Mucosa of descending colon (tissue), 3 donors: ENCODE data around the gene COL4A2. TPM values are rescaled to one million over a fixed set of nuclear protein-coding genes. Genes with fewer than 3 reads are reported as not detected.

Source experiments
- ATAC-seq: fragments of 200-7000 bp; cut with Tn5 transposase; one replicate; pipeline ENCODE4 v1.9.1; 2020; ENCODE audit warnings: mild to moderate bottlenecking, moderate library complexity
- DNase-seq, 3 donors: peaks; one replicate each; pipeline ENCODE4 v3.0.0-alpha.2; 2020
- H3K36me3 ChIP-seq: fragments of 200-600 bp; one replicate; pipeline ENCODE4 v1.8.0; 2021; ENCODE audit warnings: low read depth, mild to moderate bottlenecking
- H3K4me1 ChIP-seq: fragments of 200-600 bp; one replicate; pipeline ENCODE4 v1.8.0; 2021; ENCODE audit warnings: low read depth, mild to moderate bottlenecking
- H3K4me3 ChIP-seq: fragments of 200-600 bp; one replicate; pipeline ENCODE4 v1.8.0; 2021; ENCODE audit warnings: mild to moderate bottlenecking
- H3K9me3 ChIP-seq: fragments of 200-600 bp; one replicate; pipeline ENCODE4 v1.8.0; 2021; ENCODE audit warnings: mild to moderate bottlenecking
- intact Hi-C, 2 donors: fragments of 100-400 bp; cut with DNase I in 1 of 2; cut with micrococcal nuclease in 1 of 2; formaldehyde crosslinking; loops; one replicate each; pipeline versions ENCODE4 v1.11.0 to v1.11.1; 2022; cut with DNase I, micrococcal nuclease
- total RNA-seq, 3 donors: library from RNA; stranded (reverse); fragmentation: NEBNext Ultra II Directional in 2 of 3; extraction: Animal tissue kit (Norgen Biotek cat#: 25700) in 2 of 3; gene quantifications; one replicate each; pipeline versions ENCODE4 v1.2.1 to v1.2.4, GENCODE V29; 2021 to 2023
- TF ChIP-seq, protein P1 (sequence below): fragments of 200-600 bp; IDR thresholded peaks from one replicate; pipeline ENCODE4 v1.8.0; 2022; ENCODE audit warnings: antibody characterized with exemption, mild to moderate bottlenecking
- donor health status: DM: no; HTN: no; CAD: no; lungs with moderate emphysema.
- donor health status: DM: no; HTN: no; CAD: no.
- donor health status: DM: no; HTN: yes; CAD: no.

Gene COL4A2
- total RNA-seq, 3 donors from 2014 or later, result 33.5 to 389 (median 74.2) TPM

DNA sequence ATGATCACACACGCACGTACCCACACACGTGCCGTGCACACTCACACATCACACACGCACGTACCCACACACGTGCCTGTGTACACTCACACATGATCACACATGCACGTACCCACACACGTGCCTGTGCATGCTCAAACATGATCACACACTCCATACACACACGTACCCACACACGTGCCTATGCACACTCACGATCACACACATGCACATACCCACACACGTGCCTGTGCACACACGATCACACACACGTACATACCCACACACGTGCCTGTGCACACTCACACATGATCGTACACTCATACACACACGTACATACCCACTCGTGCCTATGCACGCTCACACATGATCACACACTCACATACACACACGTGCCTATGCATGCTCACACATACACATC is 167.6 kb downstream of the COL4A2 start:
- H3K9me3 ChIP-seq, result no peaks in the 10 kb centered on the region
- H3K4me1 ChIP-seq, result no peaks in the 10 kb centered on the region
- H3K36me3 ChIP-seq, result no peaks in the 10 kb centered on the region
- ATAC-seq (no peak), DNase-seq (no peak)
- TF ChIP-seq, protein P1, sequence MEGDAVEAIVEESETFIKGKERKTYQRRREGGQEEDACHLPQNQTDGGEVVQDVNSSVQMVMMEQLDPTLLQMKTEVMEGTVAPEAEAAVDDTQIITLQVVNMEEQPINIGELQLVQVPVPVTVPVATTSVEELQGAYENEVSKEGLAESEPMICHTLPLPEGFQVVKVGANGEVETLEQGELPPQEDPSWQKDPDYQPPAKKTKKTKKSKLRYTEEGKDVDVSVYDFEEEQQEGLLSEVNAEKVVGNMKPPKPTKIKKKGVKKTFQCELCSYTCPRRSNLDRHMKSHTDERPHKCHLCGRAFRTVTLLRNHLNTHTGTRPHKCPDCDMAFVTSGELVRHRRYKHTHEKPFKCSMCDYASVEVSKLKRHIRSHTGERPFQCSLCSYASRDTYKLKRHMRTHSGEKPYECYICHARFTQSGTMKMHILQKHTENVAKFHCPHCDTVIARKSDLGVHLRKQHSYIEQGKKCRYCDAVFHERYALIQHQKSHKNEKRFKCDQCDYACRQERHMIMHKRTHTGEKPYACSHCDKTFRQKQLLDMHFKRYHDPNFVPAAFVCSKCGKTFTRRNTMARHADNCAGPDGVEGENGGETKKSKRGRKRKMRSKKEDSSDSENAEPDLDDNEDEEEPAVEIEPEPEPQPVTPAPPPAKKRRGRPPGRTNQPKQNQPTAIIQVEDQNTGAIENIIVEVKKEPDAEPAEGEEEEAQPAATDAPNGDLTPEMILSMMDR, result no peak
- no peak overlapping the region for H3K4me3 ChIP-seq
- intact Hi-C loops, result no loop called here

DNA sequence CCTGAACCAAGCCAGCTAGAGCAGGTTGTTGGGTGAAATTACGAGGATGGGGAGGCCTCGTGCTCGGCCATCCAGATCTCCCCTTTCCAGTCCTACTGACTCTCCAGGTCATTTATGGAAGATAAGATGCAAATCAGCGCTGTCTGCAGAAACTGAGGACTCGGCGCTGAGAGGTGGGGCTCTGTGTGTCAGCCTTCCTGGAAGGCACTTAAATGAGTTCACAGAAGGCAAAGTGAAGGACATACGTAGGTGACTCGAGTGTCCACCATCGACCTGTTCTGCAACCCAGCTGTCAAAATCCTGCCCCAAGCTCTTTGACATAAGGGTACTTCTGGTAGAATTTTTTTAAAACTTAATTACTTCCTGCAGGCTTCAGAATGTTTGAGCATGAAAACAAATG is 168.0 kb downstream of the COL4A2 start:
- DNase-seq (no peak), ATAC-seq (no peak)
- H3K9me3 ChIP-seq, result no peaks in the 10 kb centered on the region
- no peaks in the 10 kb centered on the region for H3K36me3 ChIP-seq
- intact Hi-C loops, result no loop called here
- TF ChIP-seq, protein P1, result no peak
- no peaks in the 10 kb centered on the region for H3K4me1 ChIP-seq
- no peak overlapping the region for H3K4me3 ChIP-seq

DNA sequence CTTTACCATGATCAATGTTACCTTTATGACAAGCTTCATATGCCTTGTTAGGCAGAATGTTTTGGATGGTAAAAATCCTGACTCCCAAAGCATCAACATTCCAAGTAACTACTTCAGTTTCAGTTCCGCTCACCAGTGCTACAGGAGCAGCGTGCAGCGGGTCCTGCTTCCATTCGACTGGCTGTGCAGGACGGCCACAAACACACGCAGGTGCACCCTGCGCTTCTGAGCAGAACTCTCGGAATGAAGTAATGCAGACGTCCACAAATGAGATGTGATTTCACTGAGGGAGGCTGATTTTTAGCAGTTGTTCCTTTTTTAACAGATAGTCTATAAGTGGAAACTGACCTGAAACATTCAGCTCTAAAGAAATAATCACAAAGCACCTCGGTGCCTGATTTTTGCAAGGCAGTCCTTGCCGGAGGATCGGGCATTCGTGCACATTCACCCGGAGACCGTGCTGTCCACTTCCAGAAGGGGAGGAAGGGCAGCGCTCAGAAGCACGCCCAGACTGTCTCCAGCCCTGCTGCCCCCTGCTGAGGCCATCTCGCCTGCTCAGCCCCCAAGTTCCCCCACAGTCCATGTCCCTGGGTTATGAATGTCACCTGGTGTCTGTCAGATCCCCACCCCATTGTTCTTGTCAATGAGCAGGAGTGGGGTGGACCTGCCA is 168.6 kb downstream of the COL4A2 start:
- ATAC-seq (no peak), DNase-seq (no peak)
- TF ChIP-seq, protein P1, result no peak
- intact Hi-C loops, result no loop called here
- Histone ChIP-seq H3K4me3 (no peak overlapping the region), H3K36me3 (no peaks in the 10 kb centered on the region), H3K4me1 (no peaks in the 10 kb centered on the region), H3K9me3 (no peaks in the 10 kb centered on the region)

DNA sequence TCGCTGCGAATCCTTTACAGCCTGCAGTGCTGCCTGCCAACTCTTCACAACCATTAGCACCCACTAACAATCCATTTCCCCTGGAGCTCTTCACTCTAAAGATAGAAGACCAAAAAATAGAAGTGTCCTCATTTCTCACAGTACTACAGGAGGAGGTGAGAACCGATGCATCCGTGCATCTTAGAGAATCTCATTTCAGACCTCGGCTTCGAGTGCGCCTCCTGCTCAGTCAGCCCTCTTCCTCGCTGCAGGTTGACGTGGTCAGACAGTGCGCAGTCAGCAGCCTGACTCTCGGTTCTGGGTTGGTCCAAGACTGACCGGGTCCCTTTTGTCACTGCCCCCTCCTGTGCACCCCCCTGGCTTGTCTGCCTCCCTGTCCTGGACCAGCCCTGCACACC is 169.1 kb downstream of the COL4A2 start:
- TF ChIP-seq, protein P1, result no peak
- H3K9me3 ChIP-seq, result no peaks in the 10 kb centered on the region
- H3K4me3 ChIP-seq, result no peak overlapping the region
- no peak for ATAC-seq
- H3K4me1 ChIP-seq, result no peaks in the 10 kb centered on the region
- H3K36me3 ChIP-seq, result no peaks in the 10 kb centered on the region
- intact Hi-C loops, result no loop called here
- DNase-seq, result no peak

DNA sequence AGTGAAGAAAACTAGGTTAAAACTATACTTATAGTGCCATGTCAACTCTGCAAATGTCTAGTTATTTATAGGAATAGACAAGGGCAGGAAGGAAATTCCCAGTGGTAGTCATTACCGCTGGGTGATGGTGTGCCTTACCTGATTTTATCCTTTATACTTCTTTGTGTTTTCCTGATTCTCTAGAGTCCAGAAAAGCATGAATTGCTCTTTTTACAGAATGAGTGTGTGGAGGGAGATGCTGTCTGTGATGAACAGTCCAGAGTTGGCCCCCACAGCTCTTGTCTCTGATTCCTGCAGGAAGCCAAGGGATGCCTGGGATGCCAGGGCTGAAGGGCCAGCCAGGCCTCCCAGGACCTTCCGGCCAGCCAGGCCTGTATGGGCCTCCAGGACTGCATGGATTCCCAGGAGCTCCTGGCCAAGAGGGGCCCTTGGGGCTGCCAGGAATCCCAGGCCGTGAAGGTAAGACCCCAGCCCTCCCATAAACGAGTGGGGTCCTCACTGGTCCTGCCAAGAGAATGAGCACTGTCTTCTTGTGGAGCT is 170.7 kb downstream of the COL4A2 start:
- Histone ChIP-seq H3K9me3 (no peaks in the 10 kb centered on the region), H3K36me3 (no peaks in the 10 kb centered on the region), H3K4me3 (no peak overlapping the region), H3K4me1 (no peaks in the 10 kb centered on the region)
- DNase-seq (no peak), ATAC-seq (no peak)
- TF ChIP-seq, protein P1, result no peak
- intact Hi-C loops, result no loop called here
